Suprapubic skin (tissue), 4 donors: ENCODE measurements around the gene WDFY4. TPM values are rescaled to one million over a fixed set of nuclear protein-coding genes. Genes with fewer than 3 reads are reported as not detected.

Experiments
- DNase-seq, 2 donors: peaks; one replicate each; pipeline ENCODE4 v3.0.0-alpha.2; 2019; ENCODE audit warnings: low spot score in 2 of 2
- H3K27ac ChIP-seq: fragments of 200-600 bp; sonication (generic); one replicate; pipeline ENCODE4 v1.5.1; 2019
- H3K27me3 ChIP-seq: fragments of 200-600 bp; sonication (generic); one replicate; pipeline ENCODE4 v1.5.1; 2019
- H3K36me3 ChIP-seq: fragments of 200-600 bp; sonication (generic); one replicate; pipeline ENCODE4 v1.5.1; 2019
- H3K4me1 ChIP-seq: fragments of 200-600 bp; sonication (generic); one replicate; pipeline ENCODE4 v1.5.1; 2019
- H3K4me3 ChIP-seq: fragments of 200-600 bp; sonication (generic); one replicate; pipeline ENCODE4 v1.5.1; 2019; ENCODE audit warnings: mild to moderate bottlenecking
- H3K9me3 ChIP-seq: fragments of 200-600 bp; sonication (generic); one replicate; pipeline ENCODE4 v1.5.1; 2019
- CTCF ChIP-seq, 2 donors: fragments of 200-600 bp in 1 of 2; fragments of 450-650 bp in 1 of 2; sonication (generic) in 1 of 2; IDR thresholded peaks; one replicate each; pipeline ENCODE4 v1.5.1; 2016 to 2019; ENCODE audit warnings: antibody characterized with exemption in 2 of 2, mild to moderate bottlenecking in 1 of 2, moderate library complexity in 1 of 2
- EP300 ChIP-seq: sonication (generic); formaldehyde crosslinking; IDR thresholded peaks from one replicate; pipeline ENCODE4 v1.6.1; 2017; ENCODE audit warnings: antibody characterized with exemption
- POLR2A ChIP-seq, 2 donors: fragments of 450-650 bp; IDR thresholded peaks; one replicate each; pipeline ENCODE4 v1.6.1; 2017; ENCODE audit warnings: antibody characterized with exemption in 2 of 2, mild to moderate bottlenecking in 2 of 2, moderate library complexity in 2 of 2
- POLR2AphosphoS5 ChIP-seq, 3 donors: sonication (generic); formaldehyde crosslinking; IDR thresholded peaks; one replicate each; pipeline ENCODE4 v1.6.1; 2017; ENCODE audit warnings: antibody characterized with exemption in 3 of 3
- WGBS: methylation state at CpG from one replicate; pipeline ENCODE4 v1.1.5; 2018; 5-methylcytosine and 5-hydroxymethylcytosine counted together
- total RNA-seq, 4 donors: library from RNA; depleted of rRNA; stranded (reverse); fragments of >200 nt; gene quantifications; one replicate each; pipeline ENCODE4 v1.1.0, GENCODE V29; 2016

Gene WDFY4
- total RNA-seq, 4 donors from 2014 or later: 0.57 to 2.9 (median 1.0) TPM

GRCh38 chr10:48744587-48744986, 59.9 kb downstream of the WDFY4 start:
- Histone ChIP-seq H3K9me3 (no peaks in the 10 kb centered on the region), H3K36me3 (no peaks in the 10 kb centered on the region), H3K27me3 (no peaks in the 10 kb centered on the region), H3K27ac (no peak overlapping the region), H3K4me3 (no peak overlapping the region), H3K4me1 (no peaks in the 10 kb centered on the region)
- no peak for DNase-seq
- WGBS: 85% methylated on average over 6 of the region's 6 CpGs
- TF ChIP-seq POLR2A (IDR thresholded peaks at IDR 0.05) (no peak), POLR2AphosphoS5 (IDR thresholded peaks at IDR 0.05) (no peak), CTCF (IDR thresholded peaks at IDR 0.05) (no peak), EP300 (no peak)

GRCh38 chr10:48745662-48746245, 61.1 kb downstream of the WDFY4 start:
- Histone ChIP-seq H3K4me1 (no peaks in the 10 kb centered on the region), H3K4me3 (no peak overlapping the region), H3K36me3 (no peaks in the 10 kb centered on the region), H3K27me3 (no peaks in the 10 kb centered on the region), H3K9me3 (no peaks in the 10 kb centered on the region), H3K27ac (no peak overlapping the region)
- 80% methylated on average over 19 of the region's 27 CpGs for WGBS
- DNase-seq: no peak
- TF ChIP-seq CTCF (IDR thresholded peaks at IDR 0.05): no peak
- no peak for TF ChIP-seq EP300

- H3K4me1 ChIP-seq: no peaks in the 10 kb centered on the region
- DNase-seq: no peak
- TF ChIP-seq EP300 (no peak), CTCF (IDR thresholded peaks at IDR 0.05) (no peak), POLR2A (IDR thresholded peaks at IDR 0.05) (no peak), POLR2AphosphoS5 (IDR thresholded peaks at IDR 0.05) (no peak)
- WGBS: 78% methylated on average over 4 of the region's 4 CpGs
- H3K4me3 ChIP-seq: no peak overlapping the region
- H3K27me3 ChIP-seq: no peaks in the 10 kb centered on the region
- no peaks in the 10 kb centered on the region for H3K36me3 ChIP-seq
- H3K27ac ChIP-seq: no peak overlapping the region
- H3K9me3 ChIP-seq: no peaks in the 10 kb centered on the region
These were observed 63.9 kb downstream of the WDFY4 start for GRCh38 chr10:48748573-48748972.

GRCh38 chr10:48749254-48749787, 64.6 kb downstream of the WDFY4 start:
- WGBS: 95% methylated on average over 1 of the region's 1 CpG
- H3K27ac ChIP-seq: no peak overlapping the region

GRCh38 chr10:48750019-48750418, 65.3 kb downstream of the WDFY4 start:
- WGBS: 57% methylated on average over 1 of the region's 1 CpG
- DNase-seq: no peak
- H3K27me3 ChIP-seq: no peaks in the 10 kb centered on the region
- no peak for TF ChIP-seq CTCF (IDR thresholded peaks at IDR 0.05)
- no peak for TF ChIP-seq EP300
- TF ChIP-seq POLR2A (IDR thresholded peaks at IDR 0.05): no peak
- no peak for TF ChIP-seq POLR2AphosphoS5 (IDR thresholded peaks at IDR 0.05)
- no peak overlapping the region for H3K27ac ChIP-seq
- H3K4me3 ChIP-seq: no peak overlapping the region
- H3K9me3 ChIP-seq: no peaks in the 10 kb centered on the region
- H3K4me1 ChIP-seq: no peaks in the 10 kb centered on the region
- H3K36me3 ChIP-seq: no peaks in the 10 kb centered on the region

More at GRCh38 chr10:48749254-48749787, 64.6 kb downstream of the WDFY4 start:
- Histone ChIP-seq H3K27me3 (no peaks in the 10 kb centered on the region), H3K9me3 (no peaks in the 10 kb centered on the region), H3K4me3 (no peak overlapping the region), H3K36me3 (no peaks in the 10 kb centered on the region), H3K4me1 (no peaks in the 10 kb centered on the region)
- DNase-seq: no peak
- TF ChIP-seq CTCF (IDR thresholded peaks at IDR 0.05) (no peak), EP300 (no peak), POLR2A (IDR thresholded peaks at IDR 0.05) (no peak), POLR2AphosphoS5 (IDR thresholded peaks at IDR 0.05) (no peak)
